SK-N-MC (cell line): ENCODE data around the gene FOXP1.

ENCODE experiments used
- EZH2 ChIP-seq: fragments of 200-600 bp; sonication (generic); IDR thresholded peaks from one replicate; pipeline ENCODE4 v1.6.1; 2017; ENCODE audit warnings: antibody characterized with exemption
- FOXP2 ChIP-seq: optimal IDR thresholded peaks from 2 replicates; pipeline ENCODE3; 2011; ENCODE audit warnings: mild to moderate bottlenecking, moderate library complexity; ENCODE audit not compliant: insufficient read depth; ENCODE audit errors: extremely low read length, control extremely low read depth

GRCh38 chr3:71104976-71105375 is 478.6 kb downstream of the FOXP1 start:
- TF ChIP-seq FOXP2 (no peak), EZH2 (no peak)
